GM20000 (cell line): ENCODE data around the gene ZSWIM3.

Experiments
- DNase-seq: peaks from one replicate; pipeline ENCODE4 v3.0.0; 2012; ENCODE audit warnings: low spot score
- CTCF ChIP-seq: IDR thresholded peaks from 2 replicates; pipeline ENCODE4 v1.5.1; 2012; ENCODE audit warnings: mild to moderate bottlenecking, control low read depth; ENCODE audit errors: extremely low read depth, missing control alignments

Gene ZSWIM3

GRCh38 chr20:45857114-45857881 lies at the start of gene ZSWIM3, which contains the start of gene ACOT8:
TSS of gene ZSWIM3 (plus strand) at chr20:45857614. CDS start at chr20:45857826, 212 bp downstream.
TSS of gene ACOT8 (minus strand) at chr20:45857392. CDS start at chr20:45857315, 77 bp downstream.
- TF ChIP-seq CTCF: no peak
- DNase-seq: peak; percentile 98

- TF ChIP-seq CTCF: no peak
- no peak for DNase-seq
These were observed 47.0 kb upstream of the ZSWIM3 start for GRCh38 chr20:45810191-45810970.

- DNase-seq: peak; percentile 97
- no peak for TF ChIP-seq CTCF
These were observed 45.0 kb upstream of the ZSWIM3 start, which contains the start of gene UBE2C for GRCh38 chr20:45812157-45813005. TSS of gene UBE2C (plus strand) at chr20:45812644. CDS start at chr20:45812696, 52 bp downstream.

- DNase-seq: no peak
- no peak for TF ChIP-seq CTCF
These were observed 44.4 kb upstream of the ZSWIM3 start for GRCh38 chr20:45813006-45813340.

- no peak for TF ChIP-seq CTCF
- no peak for DNase-seq
These were observed 43.9 kb upstream of the ZSWIM3 start for GRCh38 chr20:45813489-45813888.

- DNase-seq: no peak
- no peak for TF ChIP-seq CTCF
These were observed 43.1 kb upstream of the ZSWIM3 start for GRCh38 chr20:45814314-45814713.
